ENCODE data around the gene RNASE8. TPM values are rescaled to one million over a fixed set of nuclear protein-coding genes. Genes with fewer than 3 reads are reported as not detected.

Gene RNASE8
- total RNA-seq, 4 donors from 2014 or later, result not detected

- WGBS, 2 donors (ENCODE audit: low coverage in 1 of 2), result 34% methylated on average over 5 of the region's 5 CpGs; no CpG with 5 or more reads in 1 of the 2 donors
- Histone ChIP-seq H3K9me3 (no peaks in the 10 kb centered on the region), H3K4me3 (no peak overlapping the region), H3K36me3 (no peaks in the 10 kb centered on the region), H3K4me1 (peaks cover 30 to 41% (median 36%) of the 10 kb centered on the region in 4 donors), H3K27ac (peak overlapping the region; percentile 48 to 99 (median 96)), H3K27me3 (no peaks in the 10 kb centered on the region)
- TF ChIP-seq POLR2A (IDR thresholded peaks at IDR 0.05) (no peak), EP300 (IDR thresholded peaks at IDR 0.05; ENCODE audit: low read depth) (no peak), POLR2AphosphoS5 (IDR thresholded peaks at IDR 0.05) (no peak)
- TF ChIP-seq, protein P1, sequence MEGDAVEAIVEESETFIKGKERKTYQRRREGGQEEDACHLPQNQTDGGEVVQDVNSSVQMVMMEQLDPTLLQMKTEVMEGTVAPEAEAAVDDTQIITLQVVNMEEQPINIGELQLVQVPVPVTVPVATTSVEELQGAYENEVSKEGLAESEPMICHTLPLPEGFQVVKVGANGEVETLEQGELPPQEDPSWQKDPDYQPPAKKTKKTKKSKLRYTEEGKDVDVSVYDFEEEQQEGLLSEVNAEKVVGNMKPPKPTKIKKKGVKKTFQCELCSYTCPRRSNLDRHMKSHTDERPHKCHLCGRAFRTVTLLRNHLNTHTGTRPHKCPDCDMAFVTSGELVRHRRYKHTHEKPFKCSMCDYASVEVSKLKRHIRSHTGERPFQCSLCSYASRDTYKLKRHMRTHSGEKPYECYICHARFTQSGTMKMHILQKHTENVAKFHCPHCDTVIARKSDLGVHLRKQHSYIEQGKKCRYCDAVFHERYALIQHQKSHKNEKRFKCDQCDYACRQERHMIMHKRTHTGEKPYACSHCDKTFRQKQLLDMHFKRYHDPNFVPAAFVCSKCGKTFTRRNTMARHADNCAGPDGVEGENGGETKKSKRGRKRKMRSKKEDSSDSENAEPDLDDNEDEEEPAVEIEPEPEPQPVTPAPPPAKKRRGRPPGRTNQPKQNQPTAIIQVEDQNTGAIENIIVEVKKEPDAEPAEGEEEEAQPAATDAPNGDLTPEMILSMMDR (IDR thresholded peaks at IDR 0.05), result no peak
- in situ Hi-C loops (cut with MboI; ENCODE audit: low pct_ligation_motif_present in 1 of 4, low pct_unique_long_range_greater_than_20kb in 1 of 4, low sequenced_read_pairs in 3 of 4), result no loop called here
- intact Hi-C loops (cut with DNase I; ENCODE audit: low total_unique reads), result loop anchor here (5.0 kb wide), 1 partner anchor 95 kb away; no protein-coding TSS in a partner anchor
- no peak for DNase-seq
Measured at GRCh38 chr14:21107283-21107800, 49.7 kb downstream of the RNASE8 start.

Other genes with a start within 250 kb of the RNASE8 start
- not detected for gene RNASE3, start 166.4 kb upstream of the RNASE8 start, total RNA-seq
- gene RNASE2, start 102.3 kb upstream of the RNASE8 start, total RNA-seq, result 1 to 10 TPM in 1 of 4 donors, not detected in 3; 2.7 TPM
- 100 to 1,000 TPM in 2 of 4 donors, 10 to 100 TPM in 2; 74.8 to 124 (median 108) TPM for gene METTL17, start 67.8 kb upstream of the RNASE8 start, total RNA-seq
- 1 to 10 TPM in 1 of 4 donors, under 1 TPM in 1, not detected in 2; 0.82 to 1.4 TPM for gene SLC39A2, start 58.5 kb upstream of the RNASE8 start, total RNA-seq
- gene NDRG2, start 32.8 kb upstream of the RNASE8 start, total RNA-seq, result 100 to 1,000 TPM; 144 to 275 (median 192) TPM
- not detected for gene TPPP2, start 27.6 kb upstream of the RNASE8 start, total RNA-seq
- not detected for gene RNASE13, start 23.0 kb upstream of the RNASE8 start, total RNA-seq
- gene RNASE7, start 15.5 kb upstream of the RNASE8 start, total RNA-seq, result under 1 TPM in 1 of 4 donors, not detected in 3; 0.48 TPM
- gene ARHGEF40, start 12.5 kb downstream of the RNASE8 start, total RNA-seq, result 100 to 1,000 TPM in 1 of 4 donors, 10 to 100 TPM in 3; 55.6 to 138 (median 62.2) TPM
- 100 to 1,000 TPM in 2 of 4 donors, 10 to 100 TPM in 2; 68.4 to 135 (median 94.5) TPM for gene ZNF219, start 40.8 kb downstream of the RNASE8 start, total RNA-seq
- 10 to 100 TPM; 13.1 to 63.7 (median 41.9) TPM for gene TMEM253, start 43.2 kb downstream of the RNASE8 start, total RNA-seq
- gene OR5AU1, start 98.2 kb downstream of the RNASE8 start, total RNA-seq, result not detected
- gene HNRNPC, start 211.6 kb downstream of the RNASE8 start, total RNA-seq, result 100 to 1,000 TPM; 192 to 343 (median 212) TPM
- under 1 TPM in 2 of 4 donors, not detected in 2; 0.27 to 0.48 TPM for gene RPGRIP1, start 222.3 kb downstream of the RNASE8 start, total RNA-seq